GM19099 (cell line): Measurements from ENCODE around the gene ZNF273.

Experiments used
- POLR2A ChIP-seq: IDR thresholded peaks from 3 replicates; pipeline ENCODE4 v1.6.1; 2011; ENCODE audit warnings: low read depth; ENCODE audit not compliant: insufficient read length; ENCODE audit errors: extremely low read depth

The ZNF273 gene

GRCh38 chr7:64905133-64905532 lies 2.1 kb downstream of the ZNF273 start:
- no peak for TF ChIP-seq POLR2A

GRCh38 chr7:64905547-64905946 lies 2.5 kb downstream of the ZNF273 start:
- no peak for TF ChIP-seq POLR2A

GRCh38 chr7:64907641-64908326 lies 4.7 kb downstream of the ZNF273 start:
- TF ChIP-seq POLR2A, result no peak

- TF ChIP-seq POLR2A, result no peak
These were observed 5.3 kb downstream of the ZNF273 start for GRCh38 chr7:64908358-64908757.

GRCh38 chr7:64914557-64914956 lies 11.5 kb downstream of the ZNF273 start:
- TF ChIP-seq POLR2A, result no peak

GRCh38 chr7:64934478-64934877 lies 31.4 kb downstream of the ZNF273 start:
- TF ChIP-seq POLR2A, result no peak

- no peak for TF ChIP-seq POLR2A
These were observed 35.5 kb downstream of the ZNF273 start for GRCh38 chr7:64938540-64938939.

GRCh38 chr7:64945503-64946175 lies 42.6 kb downstream of the ZNF273 start:
- TF ChIP-seq POLR2A, result no peak

- TF ChIP-seq POLR2A, result no peak
These were observed 43.7 kb downstream of the ZNF273 start for GRCh38 chr7:64946772-64947171.

- TF ChIP-seq POLR2A, result no peak
These were observed 44.4 kb downstream of the ZNF273 start for GRCh38 chr7:64947252-64948000.

- TF ChIP-seq POLR2A, result no peak
These were observed 48.3 kb downstream of the ZNF273 start for GRCh38 chr7:64951250-64951848.

GRCh38 chr7:64959072-64959747 lies 56.1 kb downstream of the ZNF273 start:
- no peak for TF ChIP-seq POLR2A

- TF ChIP-seq POLR2A, result no peak
These were observed 62.5 kb downstream of the ZNF273 start for GRCh38 chr7:64965594-64965993.

GRCh38 chr7:64978497-64979203 lies 75.6 kb downstream of the ZNF273 start:
- TF ChIP-seq POLR2A, result no peak
